ENCODE results near the gene AMIGO3. TPM values are rescaled to one million over a fixed set of nuclear protein-coding genes. Genes with fewer than 3 reads are reported as not detected.

AMIGO3 gene
- total RNA-seq, 1 donor from 2014 or later: 0.35 TPM

DNA sequence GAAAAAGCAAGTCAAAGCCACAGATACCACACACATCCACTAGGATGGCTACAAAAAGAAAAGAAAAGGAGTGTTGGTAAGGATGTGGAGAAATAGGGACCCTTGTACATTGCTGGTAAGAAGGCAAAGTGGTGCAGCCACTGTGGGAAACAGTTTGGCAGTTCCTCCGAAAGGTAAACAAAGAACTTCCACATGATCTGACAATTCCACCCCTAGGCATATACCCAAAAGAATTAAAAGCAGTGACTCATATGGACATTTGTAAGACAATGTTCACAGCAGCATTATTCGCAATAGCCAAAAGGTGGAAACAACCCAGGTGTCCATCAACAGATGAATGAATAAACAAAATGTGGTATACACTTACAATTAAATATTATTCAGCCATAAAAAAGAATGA, 26.5 kb upstream of the AMIGO3 start:
- Mint-ChIP-seq H3K36me3 (ENCODE audit: low read depth) (peaks cover 8% of the 10 kb centered on the region), H3K4me3 (ENCODE audit: unreplicated experiment) (no peak overlapping the region), H3K27ac (ENCODE audit: unreplicated experiment) (peak overlapping the region; percentile 78), H3K27me3 (ENCODE audit: low read depth) (no peaks in the 10 kb centered on the region), H3K9me3 (ENCODE audit: low read depth) (no peaks in the 10 kb centered on the region), H3K4me1 (ENCODE audit: low read depth) (peaks cover 41% of the 10 kb centered on the region)
- TF ChIP-seq, protein P1, sequence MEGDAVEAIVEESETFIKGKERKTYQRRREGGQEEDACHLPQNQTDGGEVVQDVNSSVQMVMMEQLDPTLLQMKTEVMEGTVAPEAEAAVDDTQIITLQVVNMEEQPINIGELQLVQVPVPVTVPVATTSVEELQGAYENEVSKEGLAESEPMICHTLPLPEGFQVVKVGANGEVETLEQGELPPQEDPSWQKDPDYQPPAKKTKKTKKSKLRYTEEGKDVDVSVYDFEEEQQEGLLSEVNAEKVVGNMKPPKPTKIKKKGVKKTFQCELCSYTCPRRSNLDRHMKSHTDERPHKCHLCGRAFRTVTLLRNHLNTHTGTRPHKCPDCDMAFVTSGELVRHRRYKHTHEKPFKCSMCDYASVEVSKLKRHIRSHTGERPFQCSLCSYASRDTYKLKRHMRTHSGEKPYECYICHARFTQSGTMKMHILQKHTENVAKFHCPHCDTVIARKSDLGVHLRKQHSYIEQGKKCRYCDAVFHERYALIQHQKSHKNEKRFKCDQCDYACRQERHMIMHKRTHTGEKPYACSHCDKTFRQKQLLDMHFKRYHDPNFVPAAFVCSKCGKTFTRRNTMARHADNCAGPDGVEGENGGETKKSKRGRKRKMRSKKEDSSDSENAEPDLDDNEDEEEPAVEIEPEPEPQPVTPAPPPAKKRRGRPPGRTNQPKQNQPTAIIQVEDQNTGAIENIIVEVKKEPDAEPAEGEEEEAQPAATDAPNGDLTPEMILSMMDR (IDR thresholded peaks at IDR 0.05): no peak
- DNase-seq (ENCODE audit: low spot score): no peak

DNA sequence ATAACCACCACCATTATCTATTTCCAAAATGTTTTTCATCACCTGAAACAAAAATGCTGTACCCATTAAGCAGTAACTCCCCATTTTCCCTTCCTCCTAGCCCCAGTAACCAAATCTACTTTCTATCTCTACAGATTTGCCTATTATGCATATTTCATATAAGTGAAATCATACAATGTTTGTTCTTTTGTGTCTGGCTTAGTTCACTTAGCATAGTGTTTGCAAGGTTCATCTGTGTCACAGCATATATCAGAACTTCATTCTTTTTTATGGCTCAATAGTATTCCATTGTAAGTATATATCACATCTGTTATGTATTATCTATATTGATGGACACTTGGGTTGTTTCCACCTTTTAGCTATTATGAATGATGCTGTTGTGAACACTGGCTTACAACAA, 20.9 kb upstream of the AMIGO3 start:
- Mint-ChIP-seq H3K4me1 (ENCODE audit: low read depth) (peaks cover 3% of the 10 kb centered on the region), H3K4me3 (ENCODE audit: unreplicated experiment) (no peak overlapping the region), H3K27me3 (ENCODE audit: low read depth) (no peaks in the 10 kb centered on the region), H3K27ac (ENCODE audit: unreplicated experiment) (no peak overlapping the region), H3K9me3 (ENCODE audit: low read depth) (no peaks in the 10 kb centered on the region), H3K36me3 (ENCODE audit: low read depth) (peaks cover 11% of the 10 kb centered on the region)
- TF ChIP-seq, protein P1 (IDR thresholded peaks at IDR 0.05): no peak
- DNase-seq (ENCODE audit: low spot score): no peak

DNA sequence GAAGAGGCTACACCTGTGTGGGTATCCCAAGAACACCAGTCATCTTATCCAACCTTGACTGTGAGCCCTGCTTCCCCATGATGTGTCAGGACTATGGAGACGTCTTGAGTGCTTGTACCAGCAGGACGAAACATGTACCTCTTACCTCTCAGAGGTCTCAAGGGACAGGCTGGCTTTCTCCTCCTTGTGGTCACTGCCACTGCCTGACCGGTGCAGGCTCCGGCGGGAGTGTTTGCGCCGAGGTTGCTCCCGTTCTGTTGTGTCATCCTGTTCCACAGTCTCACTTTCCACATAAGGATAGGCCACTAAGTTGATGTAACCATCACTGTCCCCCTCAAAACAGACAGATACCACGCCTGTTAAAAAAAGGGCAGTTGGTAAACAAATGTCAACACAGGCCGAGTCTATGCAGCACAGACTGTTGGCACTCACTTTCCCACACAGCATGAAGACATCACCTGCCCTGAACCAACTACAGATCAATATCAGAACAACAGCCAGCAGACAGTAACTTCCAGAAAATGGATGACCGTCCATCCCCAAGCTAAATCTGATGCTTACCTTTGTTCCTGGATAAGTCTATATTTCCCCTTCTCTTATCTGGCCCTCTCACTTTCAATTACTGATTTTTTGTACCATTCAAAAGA, 18.7 kb upstream of the AMIGO3 start:
- Mint-ChIP-seq H3K9me3 (ENCODE audit: low read depth) (no peaks in the 10 kb centered on the region), H3K27ac (ENCODE audit: unreplicated experiment) (no peak overlapping the region), H3K27me3 (ENCODE audit: low read depth) (no peaks in the 10 kb centered on the region), H3K4me3 (ENCODE audit: unreplicated experiment) (no peak overlapping the region), H3K36me3 (ENCODE audit: low read depth) (peaks cover 11% of the 10 kb centered on the region), H3K4me1 (ENCODE audit: low read depth) (no peaks in the 10 kb centered on the region)
- DNase-seq (ENCODE audit: low spot score): no peak
- TF ChIP-seq, protein P1 (IDR thresholded peaks at IDR 0.05): no peak

DNA sequence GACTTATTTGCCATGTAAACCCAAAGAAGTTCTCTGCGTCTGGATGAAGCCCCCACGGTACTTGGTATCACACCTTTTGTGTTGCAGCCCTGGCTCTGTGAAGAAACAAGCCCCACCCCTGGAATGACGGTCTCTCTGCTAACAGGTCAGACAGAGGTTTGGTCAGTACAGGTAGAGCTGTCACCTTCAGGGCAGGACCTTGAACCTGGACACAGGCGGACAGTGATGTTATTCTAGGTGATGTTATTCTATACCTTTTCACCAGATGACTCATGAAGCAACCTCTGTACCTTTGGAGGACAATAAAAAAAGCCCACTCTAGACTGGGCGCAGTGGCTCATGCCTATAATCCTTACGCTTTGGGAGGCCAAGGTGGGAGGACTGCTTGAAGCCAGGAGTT, 15.3 kb upstream of the AMIGO3 start:
- no peak overlapping the region for H3K4me3 Mint-ChIP-seq (ENCODE audit: unreplicated experiment)
- H3K27ac Mint-ChIP-seq (ENCODE audit: unreplicated experiment): no peak overlapping the region
- peaks cover 23% of the 10 kb centered on the region for H3K36me3 Mint-ChIP-seq (ENCODE audit: low read depth)
- TF ChIP-seq, protein P1 (IDR thresholded peaks at IDR 0.05): no peak
- DNase-seq (ENCODE audit: low spot score): no peak
- H3K27me3 Mint-ChIP-seq (ENCODE audit: low read depth): no peaks in the 10 kb centered on the region
- no peaks in the 10 kb centered on the region for H3K4me1 Mint-ChIP-seq (ENCODE audit: low read depth)
- H3K9me3 Mint-ChIP-seq (ENCODE audit: low read depth): no peaks in the 10 kb centered on the region

DNA sequence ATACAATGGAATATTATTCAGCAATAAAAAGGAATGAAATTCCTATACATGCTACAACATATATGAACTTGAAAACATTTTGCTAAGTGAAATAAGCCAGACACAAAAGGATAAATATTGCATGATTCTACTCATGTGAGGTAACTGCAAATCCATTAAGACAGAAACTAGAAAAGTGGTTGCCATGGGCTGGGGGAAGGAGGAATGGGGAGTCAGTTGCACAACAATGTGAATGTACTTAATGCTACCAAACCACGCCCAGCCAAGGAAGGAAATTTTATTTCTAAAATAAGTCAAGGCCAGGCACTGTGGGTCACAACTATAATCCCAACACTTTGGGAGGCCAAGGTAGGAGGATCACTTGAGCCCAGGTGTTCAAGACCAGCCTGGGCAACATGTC, 14.1 kb upstream of the AMIGO3 start:
- no peaks in the 10 kb centered on the region for H3K4me1 Mint-ChIP-seq (ENCODE audit: low read depth)
- TF ChIP-seq, protein P1 (IDR thresholded peaks at IDR 0.05): no peak
- no peak overlapping the region for H3K4me3 Mint-ChIP-seq (ENCODE audit: unreplicated experiment)
- no peak for DNase-seq (ENCODE audit: low spot score)
- no peaks in the 10 kb centered on the region for H3K27me3 Mint-ChIP-seq (ENCODE audit: low read depth)
- H3K9me3 Mint-ChIP-seq (ENCODE audit: low read depth): no peaks in the 10 kb centered on the region
- H3K36me3 Mint-ChIP-seq (ENCODE audit: low read depth): peaks cover 23% of the 10 kb centered on the region
- no peak overlapping the region for H3K27ac Mint-ChIP-seq (ENCODE audit: unreplicated experiment)

Measured in chondrocyte (in vitro differentiated cells).